Prostate gland (tissue), 2 donors: ENCODE data around the gene GEMIN2. TPM values are rescaled to one million over a fixed set of nuclear protein-coding genes. Genes with fewer than 3 reads are reported as not detected.
"Not testable (repeated sequence)": the region's sequence is repeated elsewhere in the genome, so short reads cannot be mapped to it uniquely, and the experiment has no call there.

Source experiments
- DNase-seq: peaks from one replicate; pipeline ENCODE4 v3.0.0-alpha.2; 2019; ENCODE audit warnings: low spot score
- H3K27ac ChIP-seq, 2 donors: fragments of 200-600 bp; sonication (generic); 2 replicates each; pipeline ENCODE4 v1.5.1; 2017 to 2019
- H3K27me3 ChIP-seq: fragments of 200-600 bp; sonication (generic); replicated peaks from 2 replicates; pipeline ENCODE4 v1.5.1; 2019; ENCODE audit not compliant: insufficient read depth
- H3K36me3 ChIP-seq, 2 donors: fragments of 200-600 bp; sonication (generic); 1 replicate in 1 of 2; 2 replicates in 1 of 2; pipeline versions ENCODE4 v1.5.1 to v1.8.1; 2017 to 2019
- H3K4me1 ChIP-seq: fragments of 200-600 bp; sonication (generic); replicated peaks from 2 replicates; pipeline ENCODE4 v1.5.1; 2019
- H3K4me3 ChIP-seq, 2 donors: fragments of 200-600 bp; sonication (generic); 2 replicates each; pipeline ENCODE4 v1.5.1; 2017 to 2019
- H3K9me3 ChIP-seq: fragments of 200-600 bp; sonication (generic); 2 replicates; pipeline ENCODE4 v1.5.1; 2017
- POLR2A ChIP-seq: fragments of 450-650 bp; IDR thresholded peaks from one replicate; pipeline ENCODE4 v1.6.1; 2016; ENCODE audit warnings: antibody characterized with exemption, mild to moderate bottlenecking
- POLR2AphosphoS5 ChIP-seq: sonication (generic); formaldehyde crosslinking; IDR thresholded peaks from one replicate; pipeline ENCODE4 v1.6.1; 2017; ENCODE audit warnings: antibody characterized with exemption
- WGBS: methylation state at CpG from one replicate; pipeline ENCODE4 v1.1.5; 2018; 5-methylcytosine and 5-hydroxymethylcytosine counted together
- intact Hi-C: fragments of 100-400 bp; cut with DNase I; formaldehyde crosslinking; loops from one replicate; pipeline ENCODE4 v1.14.2; 2022
- small RNA-seq, 2 donors: library from RNA; depleted of rRNA; stranded (forward); fragments of <200 nt; gene quantifications; one replicate each; pipeline ENCODE3, GENCODE V24; 2016
- total RNA-seq, 2 donors: library from RNA; depleted of rRNA; stranded (reverse); fragments of >200 nt; gene quantifications; one replicate each; pipeline ENCODE4 v1.1.0, GENCODE V29; 2016
- TF ChIP-seq, protein P1 (sequence below), 4 experiments: fragments of 200-600 bp in 2 of 4; fragments of 450-650 bp in 2 of 4; sonication (generic) in 2 of 4; IDR thresholded peaks; 1 replicate in 3 of 4; 2 replicates in 1 of 4; pipeline ENCODE4 v1.5.1; 2016 to 2019; ENCODE audit warnings: antibody characterized with exemption in 4 of 4, mild to moderate bottlenecking in 2 of 4, moderate library complexity in 2 of 4

GEMIN2 gene
- total RNA-seq, 2 donors from 2014 or later = 13.2 to 22.3 TPM

DNA sequence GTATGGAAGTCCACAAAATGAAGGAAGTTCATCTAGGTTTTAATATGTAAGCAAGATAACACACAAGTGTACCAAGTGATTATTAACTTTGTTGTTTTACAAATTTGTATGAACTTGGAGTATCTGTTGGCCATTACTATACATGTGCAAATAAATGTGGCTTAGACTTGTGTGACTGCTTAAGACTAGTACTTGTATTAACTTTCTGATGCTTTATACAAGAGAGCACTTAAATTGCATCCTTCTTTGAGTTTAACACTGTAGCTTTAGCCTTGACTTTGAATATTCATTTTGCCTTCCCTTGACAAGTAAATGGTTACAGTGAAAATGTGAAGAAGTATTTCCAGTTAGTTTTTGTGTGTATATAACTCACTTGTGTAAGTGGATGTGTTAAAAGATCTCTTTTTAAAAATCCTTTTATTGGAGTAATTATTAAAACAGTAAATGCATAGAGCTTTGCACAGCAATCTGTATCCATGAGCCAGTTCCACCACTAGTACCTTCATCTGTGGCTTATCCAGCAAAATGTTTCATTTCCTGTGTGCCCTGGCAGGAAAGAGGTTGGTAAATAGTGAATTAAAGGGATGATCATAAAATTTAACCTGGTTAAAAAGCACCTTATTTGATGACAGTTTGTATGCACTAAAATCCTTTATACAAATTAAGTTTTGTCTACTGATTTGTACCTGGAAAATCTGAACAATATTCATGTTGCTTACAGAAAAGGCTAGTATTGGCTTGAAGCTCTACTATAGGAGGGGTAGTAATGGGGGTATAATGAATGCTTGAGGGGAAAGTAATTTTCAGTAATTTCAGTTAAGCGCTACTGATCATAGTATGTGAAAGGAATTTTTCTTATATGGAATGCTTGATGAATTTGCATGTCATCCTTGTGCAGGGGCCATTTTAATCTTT is 68.9 kb downstream of the GEMIN2 start:
- H3K9me3 ChIP-seq = no peaks in the 10 kb centered on the region
- no peak overlapping the region for H3K27ac ChIP-seq
- H3K4me3 ChIP-seq = no peak overlapping the region
- 98% methylated on average over 1 of the region's 1 CpG for WGBS
- DNase-seq = no peak
- TF ChIP-seq POLR2AphosphoS5 (no peak), POLR2A (no peak)
- TF ChIP-seq, protein P1, sequence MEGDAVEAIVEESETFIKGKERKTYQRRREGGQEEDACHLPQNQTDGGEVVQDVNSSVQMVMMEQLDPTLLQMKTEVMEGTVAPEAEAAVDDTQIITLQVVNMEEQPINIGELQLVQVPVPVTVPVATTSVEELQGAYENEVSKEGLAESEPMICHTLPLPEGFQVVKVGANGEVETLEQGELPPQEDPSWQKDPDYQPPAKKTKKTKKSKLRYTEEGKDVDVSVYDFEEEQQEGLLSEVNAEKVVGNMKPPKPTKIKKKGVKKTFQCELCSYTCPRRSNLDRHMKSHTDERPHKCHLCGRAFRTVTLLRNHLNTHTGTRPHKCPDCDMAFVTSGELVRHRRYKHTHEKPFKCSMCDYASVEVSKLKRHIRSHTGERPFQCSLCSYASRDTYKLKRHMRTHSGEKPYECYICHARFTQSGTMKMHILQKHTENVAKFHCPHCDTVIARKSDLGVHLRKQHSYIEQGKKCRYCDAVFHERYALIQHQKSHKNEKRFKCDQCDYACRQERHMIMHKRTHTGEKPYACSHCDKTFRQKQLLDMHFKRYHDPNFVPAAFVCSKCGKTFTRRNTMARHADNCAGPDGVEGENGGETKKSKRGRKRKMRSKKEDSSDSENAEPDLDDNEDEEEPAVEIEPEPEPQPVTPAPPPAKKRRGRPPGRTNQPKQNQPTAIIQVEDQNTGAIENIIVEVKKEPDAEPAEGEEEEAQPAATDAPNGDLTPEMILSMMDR (IDR thresholded peaks at IDR 0.05) = no peak
- no peaks in the 10 kb centered on the region for H3K27me3 ChIP-seq
- H3K36me3 ChIP-seq = peaks cover 4 to 6% of the 10 kb centered on the region in 2 donors
- intact Hi-C loops = no loop called here
- no peaks in the 10 kb centered on the region for H3K4me1 ChIP-seq

DNA sequence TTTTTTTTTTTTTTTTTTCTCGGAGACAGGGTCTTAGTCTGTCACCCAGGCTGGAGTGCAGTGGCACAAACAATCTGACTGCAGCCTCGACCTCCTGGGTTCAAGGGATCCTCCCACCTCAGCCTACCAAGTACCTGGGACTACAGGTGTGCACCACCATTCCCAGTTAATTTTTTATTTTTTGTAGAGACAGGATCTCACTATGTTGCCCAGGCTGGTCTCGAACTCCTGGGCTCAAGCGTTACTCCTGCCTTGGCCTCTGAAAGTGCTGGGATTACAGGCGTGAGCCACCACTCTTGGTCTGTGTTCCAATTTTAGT is 69.5 kb downstream of the GEMIN2 start:
- 96% methylated on average over 5 of the region's 5 CpGs for WGBS
- intact Hi-C loops, H3K4me3 ChIP-seq, H3K27me3 ChIP-seq, H3K27ac ChIP-seq, DNase-seq, H3K36me3 ChIP-seq, H3K4me1 ChIP-seq, H3K9me3 ChIP-seq: not testable (repeated sequence)

DNA sequence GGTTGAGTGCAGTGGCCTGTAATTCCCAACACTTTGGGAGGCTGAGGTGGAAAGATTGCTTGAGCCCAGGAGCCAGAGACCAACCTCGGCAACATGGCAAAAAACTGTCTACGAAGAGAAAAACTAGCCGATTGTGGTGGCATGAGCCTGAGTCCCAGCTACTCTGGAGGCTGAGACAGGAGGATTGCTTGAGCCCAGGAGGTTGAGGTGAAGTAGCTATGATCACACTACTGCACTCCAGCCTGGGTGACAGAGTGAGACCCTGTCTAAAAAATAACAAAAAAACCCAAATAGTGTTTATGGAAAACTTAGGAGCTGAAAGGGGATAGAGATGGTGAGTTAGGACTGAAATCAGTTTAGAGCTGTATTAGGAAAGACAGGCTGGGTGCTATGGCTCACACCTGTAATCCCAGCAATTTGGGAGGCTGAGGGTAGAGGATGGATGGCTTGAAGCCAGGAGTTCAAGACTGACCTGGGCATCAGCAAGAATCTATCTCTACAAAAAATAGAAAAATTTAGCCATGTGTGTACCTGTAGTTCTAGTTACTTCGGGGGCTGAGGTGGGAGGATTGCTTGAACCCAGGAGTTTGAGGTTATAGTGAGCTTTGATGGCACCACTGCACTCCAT is 70.6 kb downstream of the GEMIN2 start:
- intact Hi-C loops = no loop called here
- Histone ChIP-seq H3K9me3 (no peaks in the 10 kb centered on the region), H3K27ac (no peak overlapping the region), H3K27me3 (no peaks in the 10 kb centered on the region), H3K36me3 (peaks cover 0 to 4% of the 10 kb centered on the region in 2 donors), H3K4me1 (no peaks in the 10 kb centered on the region), H3K4me3 (no peak overlapping the region)
- no peak for DNase-seq
- WGBS = 96% methylated on average over 4 of the region's 4 CpGs
- TF ChIP-seq POLR2AphosphoS5 (no peak), POLR2A (no peak)
- TF ChIP-seq, protein P1 (IDR thresholded peaks at IDR 0.05) = no peak

DNA sequence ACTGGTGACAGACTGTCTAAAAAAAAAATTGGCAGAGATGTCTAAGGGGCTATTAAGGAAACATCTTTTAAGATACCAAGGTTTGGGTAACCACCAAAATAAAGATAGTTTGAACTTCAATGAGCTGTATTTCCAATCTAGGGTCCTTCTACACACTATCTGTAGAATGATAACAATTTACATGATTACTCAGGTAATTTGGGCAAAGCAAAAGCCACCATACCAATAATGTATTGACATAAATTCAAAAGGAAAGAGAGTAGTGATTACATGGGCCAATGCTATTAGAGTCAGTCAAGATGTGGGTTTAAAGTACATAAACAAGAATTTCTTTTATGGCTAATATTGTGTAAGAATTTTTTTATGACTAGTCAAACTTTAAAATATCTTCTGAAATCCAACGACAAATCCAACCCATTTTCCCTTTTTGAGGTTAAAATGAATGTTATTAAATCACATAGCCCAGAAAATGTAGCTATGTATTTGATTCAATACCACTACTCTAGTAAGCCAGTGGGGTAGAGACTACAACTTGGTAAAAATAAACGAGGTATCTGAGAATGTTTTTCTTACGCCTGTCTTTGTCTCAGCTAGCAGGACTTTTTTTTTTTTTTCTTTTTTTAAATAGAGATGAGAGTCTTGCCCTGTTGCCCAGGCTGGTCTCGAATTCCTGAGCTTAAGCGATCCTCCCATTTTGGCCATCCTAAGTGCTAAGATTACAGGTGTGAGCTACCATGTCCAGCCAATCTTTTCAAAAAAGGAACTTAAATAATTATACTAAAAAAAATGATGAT is 71.3 kb downstream of the GEMIN2 start:
- intact Hi-C loops = no loop called here
- TF ChIP-seq POLR2AphosphoS5 (no peak), POLR2A (no peak)
- TF ChIP-seq, protein P1 (IDR thresholded peaks at IDR 0.05) = no peak
- H3K27ac ChIP-seq = no peak overlapping the region
- no peak overlapping the region for H3K4me3 ChIP-seq
- H3K27me3 ChIP-seq = no peaks in the 10 kb centered on the region
- H3K36me3 ChIP-seq = peaks cover 0 to 4% of the 10 kb centered on the region in 2 donors
- H3K4me1 ChIP-seq = no peaks in the 10 kb centered on the region
- DNase-seq = no peak
- H3K9me3 ChIP-seq = no peaks in the 10 kb centered on the region
- WGBS = 88% methylated on average over 5 of the region's 5 CpGs

Small RNA genes lying within 50 kb of the gene (small RNA-seq; reads per million reads assigned to genes)
- 0 reads per million in 2 donors for gene AL109628.1

Other genes starting within 250 kb of the GEMIN2 start
- 100 to 1,000 TPM in 1 of 2 donors, 10 to 100 TPM in 1; 54.7 to 102 TPM for gene SEC23A, start 11.1 kb upstream of the GEMIN2 start, total RNA-seq
- 10 to 100 TPM; 20.1 to 26.5 TPM for gene TRAPPC6B, start 56.0 kb downstream of the GEMIN2 start, total RNA-seq
- 10 to 100 TPM; 29.8 to 32.7 TPM for gene PNN, start 60.9 kb downstream of the GEMIN2 start, total RNA-seq
- 10 to 100 TPM; 28.7 to 45.4 TPM for gene MIA2, start 119.6 kb downstream of the GEMIN2 start, total RNA-seq